Measurements from ENCODE around the gene LPP. TPM values are rescaled to one million over a fixed set of nuclear protein-coding genes. Genes with fewer than 3 reads are reported as not detected.

The LPP gene
- total RNA-seq, 6 experiments from 2014 or later = 84.1 to 121 (median 102) TPM

- no peak for DNase-seq
- Mint-ChIP-seq H3K27me3 (ENCODE audit: insufficient read depth) (peaks cover 1% of the 10 kb centered on the region), H3K4me3 (no peak overlapping the region), H3K27ac (peak overlapping the region; percentile 36), H3K9me3 (peaks cover 10% of the 10 kb centered on the region), H3K36me3 (ENCODE audit: low read depth) (peaks cover 18% of the 10 kb centered on the region), H3K4me1 (ENCODE audit: low read depth) (peaks cover 55% of the 10 kb centered on the region)
- no peak for TF ChIP-seq CTCF (IDR thresholded peaks at IDR 0.05)
Measured at GRCh38 chr3:188431040-188431439, 277.1 kb downstream of the LPP start.

GRCh38 chr3:188431553-188431952 lies 277.6 kb downstream of the LPP start:
- peak overlapping the region; percentile 36; the same call in 1 of the 2 replicates for H3K27ac Mint-ChIP-seq
- H3K27me3 Mint-ChIP-seq (ENCODE audit: insufficient read depth) = peaks cover 1% of the 10 kb centered on the region
- peaks cover 5% of the 10 kb centered on the region for H3K9me3 Mint-ChIP-seq
- peaks cover 13% of the 10 kb centered on the region for H3K36me3 Mint-ChIP-seq (ENCODE audit: low read depth)
- TF ChIP-seq CTCF (IDR thresholded peaks at IDR 0.05) = no peak
- DNase-seq = peak; percentile 39
- H3K4me3 Mint-ChIP-seq = peak overlapping the region; percentile 23; the same call in 1 of the 2 replicates
- peaks cover 55% of the 10 kb centered on the region for H3K4me1 Mint-ChIP-seq (ENCODE audit: low read depth)

- Mint-ChIP-seq H3K9me3 (no peaks in the 10 kb centered on the region), H3K27me3 (ENCODE audit: insufficient read depth) (peaks cover 1% of the 10 kb centered on the region), H3K4me3 (peak overlapping the region; percentile 36; the same call in 1 of the 2 replicates), H3K4me1 (ENCODE audit: low read depth) (peaks cover 63% of the 10 kb centered on the region), H3K36me3 (ENCODE audit: low read depth) (peaks cover 3% of the 10 kb centered on the region; the same call in 1 of the 2 replicates), H3K27ac (peak overlapping the region; percentile 74)
- peak; percentile 7 for DNase-seq
- no peak for TF ChIP-seq CTCF (IDR thresholded peaks at IDR 0.05)
Measured at GRCh38 chr3:188432802-188433520, 279.0 kb downstream of the LPP start.

- Mint-ChIP-seq H3K27me3 (ENCODE audit: insufficient read depth) (peaks cover 1% of the 10 kb centered on the region), H3K36me3 (ENCODE audit: low read depth) (peaks cover 3% of the 10 kb centered on the region; the same call in 1 of the 2 replicates), H3K9me3 (no peaks in the 10 kb centered on the region), H3K27ac (peak overlapping the region; percentile 74), H3K4me3 (peak overlapping the region; percentile 36), H3K4me1 (ENCODE audit: low read depth) (peaks cover 70% of the 10 kb centered on the region)
- no peak for TF ChIP-seq CTCF (IDR thresholded peaks at IDR 0.05)
- DNase-seq = no peak
Measured at GRCh38 chr3:188433521-188434150, 279.7 kb downstream of the LPP start.

GRCh38 chr3:188434594-188434993 lies 280.6 kb downstream of the LPP start:
- H3K27me3 Mint-ChIP-seq (ENCODE audit: insufficient read depth) = peaks cover 1% of the 10 kb centered on the region
- no peak for DNase-seq
- H3K27ac Mint-ChIP-seq = peak overlapping the region; percentile 32
- no peak for TF ChIP-seq CTCF (IDR thresholded peaks at IDR 0.05)
- no peak overlapping the region for H3K4me3 Mint-ChIP-seq
- peaks cover 80% of the 10 kb centered on the region for H3K4me1 Mint-ChIP-seq (ENCODE audit: low read depth)
- peaks cover 3% of the 10 kb centered on the region; the same call in 1 of the 2 replicates for H3K36me3 Mint-ChIP-seq (ENCODE audit: low read depth)
- no peaks in the 10 kb centered on the region for H3K9me3 Mint-ChIP-seq

All from HFFc6 (cell line).